Brain pericyte (primary cell): ENCODE data around the gene SPG21.

ENCODE experiments used
- DNase-seq: peaks from one replicate; pipeline ENCODE4 v3.0.0-alpha.2; 2012; ENCODE audit warnings: low read depth, low spot score

The SPG21 gene

DNA sequence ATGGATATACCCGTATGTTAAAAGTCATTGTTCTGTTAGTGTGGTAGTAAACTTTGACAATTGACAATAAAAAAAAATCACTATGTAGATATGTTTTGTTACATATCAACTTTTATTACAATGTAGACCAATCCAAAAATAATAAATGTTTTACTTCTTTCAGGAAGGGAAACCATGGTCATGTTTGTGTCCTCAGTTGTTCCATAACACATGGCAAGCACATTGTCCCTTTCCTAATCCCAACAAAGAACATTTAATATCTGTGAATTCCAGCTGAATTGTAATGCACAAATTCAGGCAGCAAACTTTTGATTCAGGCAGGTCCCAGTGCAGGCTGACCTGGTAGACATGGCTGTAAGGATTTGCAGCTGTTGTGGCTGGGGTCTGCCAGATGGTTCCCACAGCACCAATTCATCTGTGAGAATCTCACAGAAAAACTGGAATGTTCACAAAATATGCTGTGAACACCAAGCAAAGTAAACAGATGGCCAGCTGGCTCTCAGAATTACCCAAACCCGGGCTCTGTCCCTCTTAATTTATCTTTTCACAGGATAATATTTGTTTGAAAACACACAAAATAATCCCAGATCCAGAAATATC, 1.9 kb upstream of the SPG21 start:
- DNase-seq = no peak

DNA sequence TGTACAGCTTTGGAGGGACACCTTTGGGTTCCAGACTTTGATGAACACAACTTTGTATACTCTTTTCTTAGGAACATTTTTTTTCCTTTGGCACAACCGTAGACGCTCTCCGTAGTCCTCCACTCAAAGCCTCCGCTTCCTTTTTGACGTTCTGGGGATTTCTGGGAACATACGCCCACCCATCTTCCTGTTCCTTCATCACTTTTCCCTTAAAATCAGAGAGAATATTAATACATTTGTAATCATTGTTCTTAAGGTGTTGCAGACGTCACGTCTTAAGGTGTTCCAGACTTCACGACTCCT, 405 bp upstream of the SPG21 start:
- DNase-seq = no peak

DNA sequence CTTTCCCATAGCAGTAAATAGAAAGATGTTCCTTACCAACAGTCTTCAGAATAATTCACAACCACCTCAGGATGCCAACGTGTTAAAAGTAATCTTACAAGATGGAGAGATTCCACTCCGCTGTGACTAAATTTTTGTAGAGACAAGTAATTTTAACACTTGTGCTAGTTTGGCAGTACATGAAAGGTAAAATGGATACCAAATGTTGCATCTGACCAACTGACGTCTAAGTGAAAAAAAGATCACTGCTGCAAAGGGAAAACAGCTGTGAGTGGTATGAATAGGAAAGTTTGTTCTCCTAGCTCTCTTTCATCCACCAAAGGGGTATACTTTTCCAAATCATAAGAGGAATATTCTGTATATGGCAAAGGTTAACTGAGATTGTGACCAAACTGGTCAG, 2.6 kb downstream of the SPG21 start:
- no peak for DNase-seq

DNA sequence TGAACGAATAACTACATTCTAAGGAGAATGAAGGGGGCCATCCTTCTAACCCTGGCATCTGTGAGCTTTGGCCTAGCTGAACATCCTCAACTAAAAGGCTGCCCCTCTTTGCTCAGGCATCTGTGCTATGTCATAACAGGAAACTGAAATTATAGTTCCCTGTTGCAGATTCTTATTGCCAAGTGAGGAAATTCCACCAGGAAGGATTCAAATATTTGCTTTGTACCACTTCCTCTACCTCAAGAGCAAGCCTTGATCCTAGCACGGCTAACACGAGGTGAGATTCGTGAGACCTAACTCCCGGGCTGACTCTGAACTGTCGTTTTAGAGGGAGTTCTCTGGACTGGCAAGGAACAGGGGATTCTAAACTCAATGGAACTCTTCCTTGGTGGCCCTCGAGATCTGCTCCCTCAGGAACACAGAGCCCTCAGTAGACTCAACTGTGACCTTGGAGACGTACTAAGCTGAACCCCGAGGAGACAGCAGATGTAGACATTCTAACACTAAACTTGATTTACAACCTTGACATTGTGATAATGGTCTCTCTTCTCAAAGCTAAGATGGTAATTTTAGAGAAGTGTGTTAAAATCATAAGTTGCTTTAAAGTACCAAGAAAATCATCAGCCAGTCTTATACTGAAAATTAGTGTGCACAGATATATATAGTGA, 4.2 kb downstream of the SPG21 start:
- no peak for DNase-seq

DNA sequence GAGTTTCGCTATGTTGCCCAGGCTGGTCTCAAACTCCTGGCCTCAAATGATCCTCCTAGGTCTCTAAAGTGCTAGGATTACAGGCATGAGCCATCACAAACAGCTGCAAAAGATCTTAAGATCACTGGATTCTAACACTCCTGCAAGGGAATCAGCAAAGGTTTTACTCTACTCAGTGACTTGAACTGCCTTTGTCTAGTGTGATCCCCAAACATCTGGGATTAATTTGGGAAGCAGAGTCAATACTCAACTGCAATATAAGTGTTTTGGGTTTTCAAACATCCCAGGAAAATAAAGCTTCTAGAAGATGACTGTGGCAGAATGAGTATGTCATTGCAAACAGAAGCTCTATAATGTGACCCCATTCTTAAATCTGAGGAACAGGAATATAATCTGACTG, 7.2 kb downstream of the SPG21 start:
- no peak for DNase-seq

DNA sequence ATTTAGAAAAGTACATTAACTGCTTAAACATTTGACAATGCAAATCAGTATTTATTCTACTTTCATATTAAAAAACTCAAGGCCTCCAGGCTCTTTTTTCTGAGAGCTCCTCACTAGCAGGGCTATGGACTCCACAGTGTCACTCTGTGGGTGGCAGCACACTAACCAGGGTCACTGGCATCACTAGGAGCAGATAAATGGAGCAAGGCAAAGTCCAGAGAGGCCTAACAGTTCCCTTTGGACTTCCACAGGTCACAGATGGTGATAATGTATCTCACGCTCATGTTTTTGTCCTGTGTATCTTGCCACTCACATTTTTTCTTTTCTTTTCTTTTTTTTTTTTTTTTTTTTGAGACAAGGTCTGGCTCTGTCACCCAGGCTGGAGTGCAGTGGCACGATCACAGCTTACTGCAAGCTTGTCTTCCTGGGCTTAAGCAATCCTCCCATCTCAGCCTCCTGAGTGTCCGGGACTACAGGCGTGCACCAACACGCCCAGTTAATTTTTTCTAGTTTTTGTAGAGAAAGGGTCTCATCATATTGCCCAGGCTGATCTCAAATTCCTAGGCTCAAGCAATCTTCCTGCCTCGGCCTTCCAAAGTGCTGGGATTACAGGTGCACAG, 7.8 kb downstream of the SPG21 start:
- no peak for DNase-seq

DNA sequence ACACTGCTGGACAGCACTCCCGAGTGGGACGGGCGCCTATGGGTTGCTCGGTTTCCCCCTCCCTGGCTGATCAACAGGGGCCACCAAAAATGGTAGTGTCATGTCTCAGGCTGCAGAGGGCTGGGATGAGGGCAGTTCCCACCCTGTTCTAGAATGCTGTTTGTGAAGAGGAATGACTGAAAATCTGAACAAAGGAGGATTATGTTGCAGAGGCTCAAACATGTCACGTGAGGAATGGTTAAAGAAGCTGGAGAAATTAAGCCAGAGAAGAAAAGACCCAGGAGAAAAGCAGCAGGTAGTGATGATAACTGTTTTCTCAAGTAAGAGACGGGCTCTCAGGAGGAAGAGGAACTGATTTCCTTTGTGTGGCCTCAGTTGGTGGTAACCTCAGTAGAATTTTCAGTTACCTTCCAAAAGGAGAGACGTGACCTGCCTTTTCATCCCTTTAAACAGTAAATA, 10.4 kb downstream of the SPG21 start:
- DNase-seq = no peak

DNA sequence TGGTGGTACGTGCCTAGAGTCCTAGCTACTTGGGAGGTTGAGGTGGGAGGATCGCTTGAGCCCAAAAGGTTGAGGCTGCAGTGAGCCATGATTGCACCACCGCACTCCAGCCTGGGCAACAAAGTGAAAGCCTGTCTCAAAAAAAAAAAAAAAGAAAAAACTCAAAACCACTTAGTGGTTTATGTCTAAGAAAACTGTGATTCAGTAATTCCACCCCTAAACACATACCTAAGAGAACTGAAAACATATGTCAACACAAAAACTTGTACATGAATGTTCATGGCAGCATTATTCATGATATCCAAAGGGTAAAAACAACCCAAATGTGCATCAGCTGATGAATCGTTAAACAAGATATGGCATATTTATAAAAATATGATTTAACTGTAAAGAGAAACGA, 14.3 kb downstream of the SPG21 start:
- no peak for DNase-seq

DNA sequence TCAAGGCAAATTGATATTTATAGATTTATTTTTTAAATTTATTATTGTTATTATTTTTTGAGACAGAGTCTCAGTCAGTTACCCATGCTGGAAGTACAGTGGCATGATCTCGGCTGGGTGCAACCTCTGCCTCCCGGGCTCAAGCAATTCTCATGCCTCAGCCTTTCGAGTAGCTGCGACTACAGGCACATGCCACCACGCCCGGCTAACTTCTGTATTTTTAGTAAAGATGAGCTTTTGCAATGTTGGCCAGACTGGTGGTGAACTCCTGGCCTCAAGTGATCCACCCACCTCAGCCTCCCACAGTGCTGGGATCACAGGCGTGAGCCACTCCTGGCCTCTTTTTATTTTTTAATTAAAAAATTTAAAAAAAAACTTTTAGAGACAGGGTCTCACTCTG, 19.0 kb downstream of the SPG21 start:
- DNase-seq = no peak

DNA sequence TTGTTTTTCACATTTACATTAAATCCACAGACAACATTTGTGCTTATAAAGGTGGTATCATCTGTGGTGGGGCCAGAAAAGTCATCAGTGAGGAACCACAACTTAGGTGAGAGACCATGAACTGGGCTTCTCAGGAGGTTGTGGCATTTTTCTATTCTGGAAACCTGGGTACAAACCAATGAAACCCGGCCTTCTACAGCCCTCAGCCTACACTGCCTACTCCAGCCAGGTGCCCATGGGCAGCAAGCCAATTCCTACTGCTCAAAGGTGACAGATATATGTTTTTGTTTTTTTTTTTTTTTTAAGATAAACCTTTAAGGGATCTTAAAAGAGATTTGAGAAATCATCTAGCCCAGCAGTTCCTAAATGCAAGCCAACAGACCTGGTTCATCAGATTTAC, 20.3 kb downstream of the SPG21 start:
- no peak for DNase-seq

DNA sequence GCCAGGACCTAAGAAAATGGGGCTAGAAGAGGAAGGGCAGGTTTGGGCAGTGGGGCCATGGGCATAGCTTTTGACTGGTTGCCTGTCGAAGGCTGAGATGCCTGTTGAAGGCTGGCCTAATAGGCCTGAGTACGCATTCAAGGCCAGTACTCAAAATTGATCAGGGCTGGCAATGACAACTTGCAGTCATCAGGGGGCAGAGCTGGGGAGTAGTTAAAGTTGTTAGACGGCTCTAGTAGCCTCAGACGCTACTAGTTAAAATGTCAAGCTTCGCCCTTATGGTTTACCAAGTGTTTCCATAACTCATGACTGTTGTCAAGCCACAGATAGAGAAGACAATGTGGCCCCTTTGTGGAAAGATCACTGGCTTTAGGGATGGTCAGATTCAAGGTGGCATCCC, 28.7 kb downstream of the SPG21 start:
- DNase-seq = no peak

DNA sequence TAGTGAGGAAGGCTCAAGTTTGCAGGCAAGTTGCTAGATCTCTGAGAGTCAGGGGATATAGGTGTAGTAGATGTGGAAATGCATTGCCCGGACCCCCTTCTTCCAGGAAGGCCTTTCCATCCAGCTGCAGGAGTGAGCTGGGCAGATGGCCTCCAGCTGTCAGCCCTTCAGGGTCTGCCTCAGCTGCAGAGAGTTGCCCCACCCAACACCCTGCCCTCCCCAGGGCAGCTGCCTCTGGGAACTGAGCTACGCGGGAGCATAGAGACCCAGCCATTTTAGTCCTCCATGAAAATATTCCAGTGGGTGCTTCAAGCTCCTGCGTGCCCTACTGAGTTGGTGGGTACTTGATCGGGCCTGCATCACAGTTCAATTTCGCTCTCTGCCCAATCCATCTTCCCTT, 29.6 kb downstream of the SPG21 start:
- no peak for DNase-seq

DNA sequence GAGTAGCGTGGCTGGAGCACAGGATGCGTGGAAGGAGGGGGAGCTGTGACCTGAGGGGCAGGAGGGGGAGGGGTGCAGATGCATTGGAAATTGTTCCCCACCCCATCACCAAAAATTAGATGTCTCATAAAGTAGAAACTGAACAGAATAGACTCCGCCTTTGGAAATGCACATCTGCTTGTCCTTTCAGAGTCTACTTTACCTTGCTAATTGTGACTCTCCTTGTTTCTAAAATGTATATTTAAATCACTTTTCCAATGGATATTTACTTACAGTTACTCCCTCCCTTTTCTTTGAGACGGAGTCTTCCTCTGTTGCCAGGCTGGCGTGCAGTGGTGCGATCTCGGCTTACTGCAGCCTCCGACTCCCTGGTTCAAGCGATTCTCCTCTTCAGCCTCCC, 30.6 kb downstream of the SPG21 start:
- DNase-seq = no peak

DNA sequence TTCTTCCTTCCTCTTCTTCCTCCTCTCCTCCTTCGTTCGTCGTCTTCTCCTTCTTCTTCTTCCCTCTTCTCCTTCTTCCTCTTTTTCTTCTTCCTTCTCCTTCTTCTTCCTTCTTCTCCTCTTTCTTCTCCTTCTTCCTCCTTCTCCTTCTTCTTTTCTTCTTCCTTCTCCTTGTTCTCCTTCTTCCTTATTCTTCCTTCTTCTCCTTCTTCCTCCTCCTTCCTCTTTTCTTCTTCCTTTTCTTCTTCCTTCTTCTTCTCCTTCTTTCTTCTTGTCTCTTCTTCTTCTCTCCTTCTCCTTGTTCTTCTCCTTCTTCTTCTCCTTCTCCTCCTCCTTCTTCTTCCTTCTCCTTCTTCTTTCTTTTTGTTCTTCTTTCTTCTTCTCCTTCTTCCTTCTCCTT, 35.3 kb downstream of the SPG21 start:
- DNase-seq = no peak

DNA sequence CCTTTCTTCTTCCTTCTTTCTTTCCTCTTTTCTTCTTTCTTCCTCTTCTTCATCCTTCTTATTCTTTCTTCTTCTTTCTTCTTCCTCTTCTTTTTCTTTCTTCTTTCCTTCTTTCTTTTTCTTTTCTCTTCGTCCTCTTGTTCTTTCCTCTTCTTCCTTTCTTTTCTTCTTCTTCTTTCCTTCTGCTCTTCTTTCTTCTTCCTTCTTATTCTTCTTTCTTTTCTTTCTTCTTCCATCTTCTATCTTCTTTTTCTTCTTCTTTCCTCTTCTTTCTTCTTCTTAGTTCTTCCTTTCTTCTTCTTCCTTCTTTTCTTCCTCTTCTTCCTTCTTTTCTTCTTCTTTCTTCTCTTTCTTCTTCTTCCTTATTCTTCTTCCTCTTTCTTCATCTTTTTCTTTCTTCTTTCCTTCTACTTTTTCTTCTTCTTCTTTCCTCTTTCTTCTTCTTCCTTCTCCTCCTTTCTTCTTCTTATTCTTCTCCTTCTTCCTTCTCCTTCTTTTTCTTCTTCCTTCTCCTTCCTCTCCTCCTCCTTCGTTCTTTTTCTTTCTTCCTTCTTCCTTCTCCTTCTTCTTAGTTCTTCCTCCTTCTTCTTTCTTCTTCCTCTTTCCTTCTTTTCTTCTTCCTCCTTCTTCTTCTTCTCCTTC, 37.8 kb downstream of the SPG21 start:
- no peak for DNase-seq

DNA sequence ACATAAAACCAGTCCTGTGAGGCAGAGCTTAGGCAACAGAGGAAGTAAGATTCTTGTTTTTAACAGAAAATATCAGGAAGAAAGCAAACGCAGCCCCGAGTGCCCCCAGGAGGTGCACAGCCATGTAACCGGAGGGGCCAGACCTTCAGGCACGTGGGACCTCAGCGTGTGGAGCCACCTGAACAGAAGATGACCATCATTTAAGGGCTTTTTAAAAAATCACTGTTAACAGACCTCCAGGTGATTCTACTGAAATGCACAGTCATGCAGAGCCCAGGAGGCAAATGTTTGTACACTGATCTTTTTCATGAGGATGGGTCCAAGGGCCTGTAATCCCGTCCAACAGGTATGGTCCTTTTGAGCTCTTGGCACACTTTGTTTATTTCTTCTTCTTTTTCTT, 38.8 kb downstream of the SPG21 start:
- DNase-seq = no peak

DNA sequence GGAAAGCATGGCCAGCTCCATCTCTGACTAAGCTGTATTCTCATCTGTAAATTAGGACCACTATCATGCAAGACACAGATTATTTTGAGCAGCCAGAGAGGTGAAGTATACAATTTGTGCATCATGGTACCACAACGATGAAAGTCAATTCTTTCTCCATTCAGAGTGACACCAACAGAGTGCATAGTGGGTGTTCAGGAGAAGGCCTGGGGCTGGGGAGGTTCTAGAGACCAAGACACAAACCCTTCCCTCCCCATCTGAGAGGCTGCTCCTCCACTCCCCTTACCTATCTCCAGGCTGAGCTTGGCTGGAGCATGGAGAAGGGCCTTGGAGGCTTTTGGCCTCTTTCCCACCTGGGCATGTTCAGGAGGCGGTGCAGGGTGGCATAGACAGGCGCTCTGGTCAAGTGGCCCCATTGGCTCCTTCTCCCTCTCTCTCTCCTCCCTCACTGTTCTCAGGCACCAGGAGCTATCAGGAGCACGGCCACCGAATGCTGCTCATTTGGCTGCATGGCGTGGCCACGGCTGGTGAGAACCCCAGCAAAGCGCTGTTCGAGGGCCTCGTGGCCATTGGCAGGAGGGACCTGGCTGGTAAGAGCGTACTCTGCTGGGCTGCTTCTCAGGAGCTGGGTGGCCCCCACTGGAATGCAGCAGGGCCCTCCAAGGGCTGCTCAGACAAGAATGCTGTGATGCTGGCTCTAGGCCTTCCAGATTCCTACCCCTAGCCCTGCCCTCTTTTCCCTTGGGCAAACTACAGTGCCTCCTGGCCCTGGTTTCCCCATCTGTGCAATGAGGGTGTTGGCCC, 40.1 kb downstream of the SPG21 start:
- no peak for DNase-seq

DNA sequence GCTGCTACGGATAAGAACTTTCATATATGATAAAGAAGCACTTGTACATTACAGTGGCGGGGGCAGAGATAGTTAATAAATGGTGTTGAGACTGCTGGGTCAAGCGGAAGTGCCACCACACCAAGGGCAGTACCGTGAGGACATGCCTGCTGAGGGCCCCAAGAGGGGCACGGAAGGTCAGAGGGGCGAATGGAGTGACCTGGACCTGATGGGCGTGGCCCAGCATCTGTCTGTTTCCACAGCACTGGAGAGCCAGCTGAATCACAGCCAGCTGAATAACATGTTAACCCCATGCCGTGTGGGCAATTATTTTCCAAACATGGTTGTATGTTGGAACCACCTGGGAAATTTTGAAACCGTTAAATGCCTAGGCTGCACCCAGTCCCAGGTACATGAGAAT, 40.8 kb downstream of the SPG21 start:
- no peak for DNase-seq

DNA sequence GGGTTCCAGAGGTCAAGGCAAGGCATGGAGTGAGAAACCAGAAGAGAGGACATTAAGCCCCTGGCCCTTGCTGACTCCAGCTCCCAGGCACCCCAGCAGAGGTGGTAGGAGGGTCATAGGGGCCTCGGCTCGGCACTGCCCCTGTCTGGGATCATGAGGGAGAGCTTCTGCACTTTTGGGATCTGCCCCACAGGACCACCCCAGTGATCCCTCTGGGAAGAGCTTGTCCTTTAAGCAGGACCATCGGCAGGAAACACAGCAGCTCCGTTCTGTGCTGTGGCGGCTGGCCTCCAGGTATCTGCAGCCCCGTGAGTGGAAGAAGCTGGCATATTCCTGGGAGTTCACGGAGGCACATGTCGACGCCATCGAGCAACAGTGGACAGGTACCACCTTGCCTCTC, 42.5 kb downstream of the SPG21 start:
- no peak for DNase-seq

DNA sequence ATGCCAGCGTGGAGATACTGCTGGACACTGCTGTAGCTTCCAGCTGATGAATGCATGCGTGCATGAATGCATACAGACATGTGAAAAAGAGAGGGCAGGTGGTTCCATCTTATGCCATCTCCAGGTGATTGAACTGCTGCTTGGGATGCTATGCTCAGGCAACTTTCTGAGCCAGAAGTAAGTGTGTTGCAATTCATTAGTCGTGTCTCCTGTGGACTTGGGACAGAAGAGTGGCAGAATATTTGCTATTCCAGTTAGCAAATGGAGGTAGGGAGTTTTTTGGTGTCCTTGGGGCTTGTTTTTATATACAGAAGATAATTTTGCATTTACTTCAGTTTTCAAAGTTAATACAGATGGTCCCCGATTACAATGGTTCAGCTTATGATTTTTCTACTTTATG, 44.8 kb downstream of the SPG21 start:
- DNase-seq = no peak

DNA sequence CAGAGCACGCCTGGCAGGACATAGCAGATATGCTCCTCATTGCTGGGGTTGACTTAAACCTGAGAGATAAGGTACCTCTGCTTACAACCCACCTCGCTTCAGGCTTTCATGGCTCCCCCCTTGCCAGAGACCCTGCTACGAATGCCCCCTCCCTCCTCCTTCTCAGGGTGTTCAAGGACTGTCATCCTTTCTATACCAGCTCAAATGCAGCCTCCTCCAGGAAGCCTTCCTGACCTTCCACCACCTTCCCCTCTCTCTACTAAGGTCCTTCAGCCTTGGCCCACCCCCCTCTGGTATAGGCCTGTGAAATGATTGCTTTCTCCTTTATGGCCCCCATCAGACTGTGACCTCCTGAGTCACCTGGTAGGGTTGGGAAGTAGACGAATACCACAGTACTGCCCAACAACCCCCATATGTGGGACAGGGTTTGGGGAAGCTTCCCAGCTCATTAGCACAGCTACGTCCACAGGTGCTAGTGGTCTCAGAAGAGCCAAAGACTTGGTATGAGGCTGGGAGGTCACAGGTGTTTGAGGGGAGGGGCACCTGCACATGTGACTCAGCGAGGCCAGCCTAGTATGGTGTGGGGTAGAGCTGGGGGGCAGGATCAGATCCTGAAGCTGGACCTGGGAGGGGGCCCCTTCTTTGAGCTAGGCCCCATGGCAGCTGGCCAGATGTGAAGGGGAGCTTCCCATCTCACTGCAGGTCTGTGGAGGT, 46.0 kb downstream of the SPG21 start:
- DNase-seq = no peak

DNA sequence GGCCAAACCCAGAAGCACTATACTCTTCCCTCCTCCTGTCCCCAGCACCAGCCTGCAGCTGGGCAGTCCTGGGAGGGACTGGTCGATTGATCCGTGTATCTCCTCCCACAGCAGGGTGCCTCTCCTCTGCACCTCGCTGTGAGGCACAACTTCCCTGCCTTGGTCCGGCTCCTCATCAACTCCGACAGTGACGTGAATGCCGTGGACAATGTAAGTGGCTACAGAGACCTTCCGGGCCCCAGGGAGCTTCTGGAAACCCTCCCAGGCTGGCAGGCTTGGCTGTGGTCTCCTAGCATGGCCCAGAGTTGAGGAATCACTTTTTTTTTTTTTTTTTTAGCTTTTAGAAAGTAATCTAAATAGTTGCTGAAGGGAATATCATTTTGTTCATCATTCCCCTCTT, 47.4 kb downstream of the SPG21 start:
- no peak for DNase-seq
